Measurements from ENCODE around the gene SPTBN5. TPM values are rescaled to one million over a fixed set of nuclear protein-coding genes. Genes with fewer than 3 reads are reported as not detected.

SPTBN5 gene
- total and polyA plus RNA-seq, 4 donors: 1.6 to 3.5 (median 1.9) TPM

DNA sequence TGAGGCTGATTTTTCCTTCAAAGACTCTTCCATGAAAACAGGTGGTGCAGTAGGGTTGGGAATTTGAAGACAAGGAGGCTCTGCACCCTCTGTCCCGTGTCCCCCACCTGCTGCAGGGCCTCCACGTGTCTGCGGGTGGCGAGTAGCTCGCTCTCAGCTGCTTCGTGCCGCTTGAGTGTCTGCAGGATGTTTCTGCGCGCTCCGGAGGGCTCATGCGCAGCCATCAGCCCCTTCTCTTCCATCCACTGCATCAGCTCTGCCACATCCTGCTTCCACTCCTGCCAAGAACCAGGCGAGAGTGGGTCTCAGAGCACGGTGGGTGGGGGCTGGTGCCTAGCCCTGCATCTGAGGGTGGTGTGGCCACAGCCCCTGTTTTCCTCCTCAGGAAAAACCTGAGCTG is 17.8 kb downstream of the SPTBN5 start:
- no peak overlapping the region for H3K4me3 ChIP-seq
- ATAC-seq (ENCODE audit: insufficient read depth, low FRiP score): no peak
- no peaks in the 10 kb centered on the region for H3K27me3 ChIP-seq (ENCODE audit: control insufficient read depth in 3 of 3, insufficient read depth in 3 of 3, low read length in 2 of 3)
- DNase-seq: no peak
- H3K36me3 ChIP-seq (ENCODE audit: control insufficient read depth in 4 of 4, insufficient read depth in 4 of 4, low read length in 4 of 4): no peaks in the 10 kb centered on the region
- H3K9ac ChIP-seq (ENCODE audit: insufficient read depth in 1 of 2, low read length in 2 of 2): no peak overlapping the region
- no peaks in the 10 kb centered on the region for H3K9me3 ChIP-seq (ENCODE audit: control insufficient read depth in 4 of 4, insufficient read depth in 3 of 4, low read length in 3 of 4)
- no peaks in the 10 kb centered on the region for H3K4me1 ChIP-seq (ENCODE audit: control insufficient read depth in 5 of 5, insufficient read depth in 5 of 5, low read length in 5 of 5)
- no peak overlapping the region for H3K27ac ChIP-seq (ENCODE audit: low read depth in 1 of 2, low read length in 1 of 2)
- no peak for TF ChIP-seq CTCF (IDR thresholded peaks at IDR 0.05; ENCODE audit: control extremely low read depth, extremely low read depth)
- WGBS, 2 donors: 81 to 87% methylated on average over 13 of the region's 13 CpGs

GRCh38 chr15:41874736-41875135 is 19.1 kb downstream of the SPTBN5 start:
- Histone ChIP-seq H3K27ac (ENCODE audit: low read depth in 1 of 2, low read length in 1 of 2) (no peak overlapping the region), H3K27me3 (ENCODE audit: control insufficient read depth in 3 of 3, insufficient read depth in 3 of 3, low read length in 2 of 3) (no peaks in the 10 kb centered on the region), H3K36me3 (ENCODE audit: control insufficient read depth in 4 of 4, insufficient read depth in 4 of 4, low read length in 4 of 4) (no peaks in the 10 kb centered on the region), H3K9ac (ENCODE audit: insufficient read depth in 1 of 2, low read length in 2 of 2) (no peak overlapping the region), H3K9me3 (ENCODE audit: control insufficient read depth in 4 of 4, insufficient read depth in 3 of 4, low read length in 3 of 4) (no peaks in the 10 kb centered on the region), H3K4me3 (no peak overlapping the region), H3K4me1 (ENCODE audit: control insufficient read depth in 5 of 5, insufficient read depth in 5 of 5, low read length in 5 of 5) (no peaks in the 10 kb centered on the region)
- no peak for TF ChIP-seq CTCF (IDR thresholded peaks at IDR 0.05; ENCODE audit: control extremely low read depth, extremely low read depth)
- WGBS, 2 donors: 95 to 97% methylated on average over 12 of the region's 12 CpGs
- DNase-seq: no peak
- no peak for ATAC-seq (ENCODE audit: insufficient read depth, low FRiP score)

DNA sequence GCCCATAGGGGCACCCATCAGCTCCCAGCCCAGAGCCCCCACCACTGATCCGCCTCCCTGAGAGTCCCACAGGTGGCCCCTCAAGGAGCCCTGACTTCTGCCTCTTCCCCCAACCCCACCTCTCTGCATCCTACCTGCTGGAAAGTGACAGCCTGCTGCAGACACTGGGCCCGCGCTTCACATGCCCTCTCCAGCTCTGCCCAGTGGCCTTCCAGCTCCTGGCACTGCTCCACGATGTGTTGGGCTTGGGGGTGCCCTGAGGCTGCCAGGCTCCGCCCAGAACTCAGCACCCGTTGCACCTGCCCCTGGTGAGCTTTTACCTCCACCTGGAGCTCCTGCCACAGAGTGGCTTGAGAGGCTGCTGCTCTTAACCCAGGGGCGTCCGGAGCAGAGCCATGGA is 20.1 kb downstream of the SPTBN5 start:
- H3K27ac ChIP-seq (ENCODE audit: low read depth in 1 of 2, low read length in 1 of 2): no peak overlapping the region
- no peaks in the 10 kb centered on the region for H3K36me3 ChIP-seq (ENCODE audit: control insufficient read depth in 4 of 4, insufficient read depth in 4 of 4, low read length in 4 of 4)
- DNase-seq (no peak), ATAC-seq (ENCODE audit: insufficient read depth, low FRiP score) (no peak)
- no peak for TF ChIP-seq CTCF (IDR thresholded peaks at IDR 0.05; ENCODE audit: control extremely low read depth, extremely low read depth)
- no peaks in the 10 kb centered on the region for H3K9me3 ChIP-seq (ENCODE audit: control insufficient read depth in 4 of 4, insufficient read depth in 3 of 4, low read length in 3 of 4)
- H3K4me3 ChIP-seq: no peak overlapping the region
- H3K4me1 ChIP-seq (ENCODE audit: control insufficient read depth in 5 of 5, insufficient read depth in 5 of 5, low read length in 5 of 5): no peaks in the 10 kb centered on the region
- H3K27me3 ChIP-seq (ENCODE audit: control insufficient read depth in 3 of 3, insufficient read depth in 3 of 3, low read length in 2 of 3): no peaks in the 10 kb centered on the region
- no peak overlapping the region for H3K9ac ChIP-seq (ENCODE audit: insufficient read depth in 1 of 2, low read length in 2 of 2)
- 88 to 91% methylated on average over 8 of the region's 8 CpGs for WGBS, 2 donors

GRCh38 chr15:41872166-41872747 is 21.6 kb downstream of the SPTBN5 start:
- no peak overlapping the region for H3K4me3 ChIP-seq
- no peak for TF ChIP-seq CTCF (IDR thresholded peaks at IDR 0.05; ENCODE audit: control extremely low read depth, extremely low read depth)
- H3K9me3 ChIP-seq (ENCODE audit: control insufficient read depth in 4 of 4, insufficient read depth in 3 of 4, low read length in 3 of 4): no peaks in the 10 kb centered on the region
- H3K9ac ChIP-seq (ENCODE audit: insufficient read depth in 1 of 2, low read length in 2 of 2): no peak overlapping the region
- no peaks in the 10 kb centered on the region for H3K27me3 ChIP-seq (ENCODE audit: control insufficient read depth in 3 of 3, insufficient read depth in 3 of 3, low read length in 2 of 3)
- WGBS, 2 donors: 93 to 96% methylated on average over 9 of the region's 9 CpGs
- H3K27ac ChIP-seq (ENCODE audit: low read depth in 1 of 2, low read length in 1 of 2): no peak overlapping the region
- H3K4me1 ChIP-seq (ENCODE audit: control insufficient read depth in 5 of 5, insufficient read depth in 5 of 5, low read length in 5 of 5): no peaks in the 10 kb centered on the region
- no peak for DNase-seq
- ATAC-seq (ENCODE audit: insufficient read depth, low FRiP score): no peak
- H3K36me3 ChIP-seq (ENCODE audit: control insufficient read depth in 4 of 4, insufficient read depth in 4 of 4, low read length in 4 of 4): no peaks in the 10 kb centered on the region

Measured in lung (tissue), 12 donors.